Activated T-helper 9 cell treated with anti-CD3 and anti-CD28 coated beads, Interleukin-2, amount 50 U/mL, for 16 hours (primary cell): ENCODE data around the gene KANTR.
"Not testable (repeated sequence)": the region's sequence is repeated elsewhere in the genome, so short reads cannot be mapped to it uniquely, and the experiment has no call there.

Experiments
- DNase-seq: peaks from one replicate; pipeline ENCODE4 v3.0.0-alpha.2; 2020; ENCODE audit warnings: low read depth

The KANTR gene

DNA sequence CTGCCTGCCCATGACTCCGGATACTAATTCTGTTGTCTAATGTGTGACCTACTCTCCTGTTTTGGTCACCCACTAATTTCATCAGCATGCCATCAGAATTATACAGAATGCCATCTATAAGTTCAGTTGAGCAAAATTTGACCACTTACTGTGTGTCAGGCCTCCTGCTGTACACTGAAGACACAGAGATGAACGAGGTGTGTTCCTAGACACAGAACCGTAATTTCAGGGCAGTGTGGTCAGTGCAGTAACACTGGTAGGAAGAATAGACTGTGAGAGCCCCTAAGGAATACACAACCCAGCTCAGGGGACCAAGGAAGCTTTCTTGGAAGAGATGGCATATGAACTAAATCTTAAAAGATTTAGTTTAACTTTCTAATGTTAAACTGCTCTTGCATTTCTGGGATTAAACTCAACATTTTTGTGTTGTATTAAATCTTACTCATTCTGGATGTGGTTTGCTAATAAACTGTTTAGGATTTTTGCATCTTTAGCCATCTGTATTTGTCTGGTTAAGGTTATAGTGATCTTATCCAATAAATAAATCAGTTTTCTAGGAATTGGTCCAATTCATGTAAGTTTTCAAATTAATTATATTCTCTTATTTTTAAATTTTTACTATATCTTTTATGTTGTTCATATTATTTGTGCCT is 34.3 kb downstream of the KANTR start:
- no peak for DNase-seq

- DNase-seq: no peak
Observed at GRCh38 chrX:53133400-53133799, 39.5 kb downstream of the KANTR start.

DNA sequence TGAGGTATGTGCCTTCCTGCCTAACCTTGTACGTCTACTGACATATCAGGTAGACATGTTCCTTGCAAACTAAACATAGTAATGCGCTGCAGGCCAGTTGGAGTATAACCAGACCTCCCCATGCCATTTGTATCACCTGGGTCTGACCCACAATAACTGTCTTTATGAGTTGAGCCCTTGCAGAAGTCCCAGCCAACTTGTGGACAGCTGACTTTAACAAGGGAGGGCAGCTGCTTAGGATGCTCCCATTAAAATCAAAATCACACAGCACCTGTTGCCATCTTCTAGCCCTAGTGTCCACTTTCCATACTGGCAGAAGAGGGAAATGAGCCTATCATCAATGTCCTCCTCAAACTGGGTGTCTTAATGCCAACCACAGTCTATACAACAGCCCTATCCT is 41.6 kb downstream of the KANTR start:
- no peak for DNase-seq

DNA sequence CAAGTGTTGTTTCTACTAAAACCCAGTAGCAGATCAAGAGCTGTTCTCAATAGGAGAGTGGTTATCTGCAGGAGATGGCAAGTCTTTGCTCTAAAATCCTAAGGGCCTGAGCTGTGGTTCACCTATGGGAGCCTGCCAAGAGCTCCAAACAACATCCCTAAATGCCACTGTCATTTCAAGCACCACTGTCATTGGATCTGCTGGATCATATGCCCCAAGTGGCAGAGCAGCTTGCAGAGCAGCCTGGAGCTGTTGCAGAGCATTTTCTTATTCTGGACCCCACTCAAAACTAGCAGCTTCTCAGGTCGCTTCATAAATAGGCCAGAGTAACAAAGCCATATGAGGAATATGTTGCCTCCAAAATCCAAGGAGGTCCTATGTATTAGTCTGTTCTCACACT is 59.6 kb downstream of the KANTR start:
- DNase-seq: no peak

DNA sequence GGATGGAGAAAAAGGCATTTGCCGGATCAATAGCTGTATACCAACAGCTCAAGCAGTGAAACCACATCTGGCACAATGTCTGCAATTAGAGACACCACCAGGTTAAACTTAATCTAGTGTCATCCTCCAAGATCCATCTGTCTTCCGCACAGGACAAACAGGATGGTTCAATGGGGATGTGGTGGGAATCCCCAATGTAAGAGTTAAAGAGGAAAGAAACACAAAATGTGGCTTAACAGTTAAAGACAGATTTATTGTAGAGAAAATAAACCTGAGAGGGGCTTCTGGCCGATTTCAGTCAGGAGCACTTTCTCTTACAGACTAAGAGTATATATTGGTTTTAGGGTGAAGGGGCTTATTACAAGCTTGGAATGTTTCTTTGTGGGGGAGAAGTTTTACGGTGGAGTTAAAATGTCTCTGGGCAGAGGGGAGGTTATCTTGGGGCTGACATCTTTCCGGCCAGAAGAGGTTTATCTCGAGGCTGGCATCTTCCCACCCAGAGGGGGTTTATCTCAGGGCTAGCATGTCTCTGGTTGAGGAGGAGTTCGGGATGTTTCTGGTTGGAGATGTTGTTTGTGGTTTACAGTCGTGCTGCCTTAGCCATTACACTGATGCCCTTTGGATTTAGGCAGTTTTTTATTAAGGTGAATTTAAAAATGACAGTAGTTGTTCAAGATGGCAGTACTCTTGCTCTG is 61.7 kb downstream of the KANTR start:
- no peak for DNase-seq

DNA sequence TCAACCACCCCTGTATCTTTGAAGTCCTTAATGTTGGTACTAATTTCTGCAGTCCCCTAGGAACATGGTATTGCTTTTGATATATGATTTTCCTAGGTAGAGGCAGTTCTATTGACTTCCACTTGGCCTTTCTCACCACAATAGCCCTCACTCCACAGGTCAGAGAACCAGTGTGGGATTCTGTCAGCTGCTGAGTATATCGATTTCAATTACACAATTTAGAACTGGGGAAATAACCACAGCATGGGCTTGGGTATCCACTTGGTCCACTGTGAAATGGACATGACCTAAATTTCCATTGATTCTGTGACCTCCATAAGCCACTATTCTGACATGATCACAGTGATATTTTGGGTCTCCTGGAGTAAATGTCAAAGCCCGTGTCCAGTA is 62.3 kb downstream of the KANTR start:
- DNase-seq: no peak

DNA sequence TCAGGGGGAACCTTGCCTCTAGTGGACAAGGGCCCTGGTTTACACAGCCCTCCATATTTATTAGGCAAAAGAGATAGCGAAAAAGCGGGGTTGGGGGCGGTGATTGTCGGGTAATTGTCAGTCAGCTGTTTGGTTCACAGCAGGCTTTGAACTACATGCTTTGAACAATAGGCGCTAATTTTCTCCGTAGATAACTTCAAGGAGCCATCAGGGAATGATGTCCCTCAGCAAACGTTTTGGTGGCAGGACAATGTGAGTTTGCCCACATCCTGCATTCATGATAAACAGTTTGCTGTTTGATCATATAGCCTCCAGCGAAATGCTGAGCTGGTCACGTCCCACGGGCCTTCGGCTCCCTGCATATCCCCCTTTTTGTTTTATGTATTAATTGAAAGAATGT is 65.2 kb downstream of the KANTR start:
- DNase-seq: no peak

- no peak for DNase-seq
Observed at GRCh38 chrX:53160297-53160983, 66.5 kb downstream of the KANTR start.

- no peak for DNase-seq
Observed at GRCh38 chrX:53163436-53163835, 69.5 kb downstream of the KANTR start.

DNA sequence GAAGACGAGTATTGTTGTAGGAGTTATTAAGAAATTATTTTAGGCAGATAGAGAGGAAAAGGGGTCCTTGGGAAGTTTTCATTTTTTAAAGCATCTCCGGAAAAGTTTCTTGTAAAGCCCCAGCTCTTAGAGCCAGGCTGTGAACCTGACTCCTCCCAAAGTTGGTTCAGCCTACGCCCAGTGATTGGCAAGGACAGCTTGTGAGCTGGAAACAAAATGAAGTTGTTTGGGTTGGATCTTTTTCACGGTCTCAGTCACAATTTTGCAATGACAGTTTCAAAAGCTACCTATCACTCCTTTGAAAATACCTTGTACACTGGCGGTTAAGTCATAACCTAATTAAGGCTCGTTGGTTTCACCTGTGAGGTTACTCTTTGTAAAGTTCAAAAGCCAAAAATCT is 70.6 kb downstream of the KANTR start:
- not testable (repeated sequence) for DNase-seq

DNA sequence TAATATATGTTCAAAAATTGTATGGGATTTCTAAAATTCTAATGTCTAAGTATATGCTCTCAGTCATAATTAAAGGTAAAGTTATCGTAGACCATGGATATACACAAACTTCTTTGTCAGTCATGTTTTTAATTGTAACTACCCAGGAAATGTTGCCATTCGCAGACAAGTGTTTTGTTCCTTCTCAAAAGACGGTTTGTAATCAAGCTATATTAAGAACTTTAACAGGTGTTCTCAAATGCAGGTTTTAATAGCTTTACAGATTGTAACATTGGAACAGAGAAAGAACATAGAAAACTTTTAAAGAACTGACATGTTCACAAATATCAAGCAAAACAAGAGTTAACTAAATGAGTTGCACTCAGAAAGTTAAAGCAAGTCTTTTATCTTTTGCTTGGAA is 72.2 kb downstream of the KANTR start:
- no peak for DNase-seq

- DNase-seq: no peak
Observed at GRCh38 chrX:53171356-53171755, 77.4 kb downstream of the KANTR start.
